IPS-15b (cell line): ENCODE data around the gene PCDHA12.
"Not testable (repeated sequence)": the region's sequence is repeated elsewhere in the genome, so short reads cannot be mapped to it uniquely, and the experiment has no call there.

Experiments
- H3K27me3 ChIP-seq: one replicate; pipeline ENCODE4 v1.6.1; 2013; ENCODE audit warnings: low read length; ENCODE audit not compliant: control insufficient read depth, insufficient read depth
- H3K36me3 ChIP-seq: one replicate; pipeline ENCODE4 v1.6.1; 2013; ENCODE audit warnings: low read length; ENCODE audit not compliant: control insufficient read depth, insufficient read depth
- H3K4me1 ChIP-seq: one replicate; pipeline ENCODE4 v1.6.1; 2013; ENCODE audit warnings: mild to moderate bottlenecking, low read length; ENCODE audit not compliant: control insufficient read depth, insufficient read depth
- H3K4me3 ChIP-seq: one replicate; pipeline ENCODE4 v1.5.1; 2013; ENCODE audit warnings: low read depth, low read length
- H3K9ac ChIP-seq: one replicate; pipeline ENCODE4 v1.6.1; 2013; ENCODE audit warnings: low read depth, mild to moderate bottlenecking, low read length
- H3K9me3 ChIP-seq: one replicate; pipeline ENCODE4 v1.6.1; 2013; ENCODE audit warnings: mild to moderate bottlenecking, low read length; ENCODE audit not compliant: control insufficient read depth, insufficient read depth

Gene PCDHA12

DNA sequence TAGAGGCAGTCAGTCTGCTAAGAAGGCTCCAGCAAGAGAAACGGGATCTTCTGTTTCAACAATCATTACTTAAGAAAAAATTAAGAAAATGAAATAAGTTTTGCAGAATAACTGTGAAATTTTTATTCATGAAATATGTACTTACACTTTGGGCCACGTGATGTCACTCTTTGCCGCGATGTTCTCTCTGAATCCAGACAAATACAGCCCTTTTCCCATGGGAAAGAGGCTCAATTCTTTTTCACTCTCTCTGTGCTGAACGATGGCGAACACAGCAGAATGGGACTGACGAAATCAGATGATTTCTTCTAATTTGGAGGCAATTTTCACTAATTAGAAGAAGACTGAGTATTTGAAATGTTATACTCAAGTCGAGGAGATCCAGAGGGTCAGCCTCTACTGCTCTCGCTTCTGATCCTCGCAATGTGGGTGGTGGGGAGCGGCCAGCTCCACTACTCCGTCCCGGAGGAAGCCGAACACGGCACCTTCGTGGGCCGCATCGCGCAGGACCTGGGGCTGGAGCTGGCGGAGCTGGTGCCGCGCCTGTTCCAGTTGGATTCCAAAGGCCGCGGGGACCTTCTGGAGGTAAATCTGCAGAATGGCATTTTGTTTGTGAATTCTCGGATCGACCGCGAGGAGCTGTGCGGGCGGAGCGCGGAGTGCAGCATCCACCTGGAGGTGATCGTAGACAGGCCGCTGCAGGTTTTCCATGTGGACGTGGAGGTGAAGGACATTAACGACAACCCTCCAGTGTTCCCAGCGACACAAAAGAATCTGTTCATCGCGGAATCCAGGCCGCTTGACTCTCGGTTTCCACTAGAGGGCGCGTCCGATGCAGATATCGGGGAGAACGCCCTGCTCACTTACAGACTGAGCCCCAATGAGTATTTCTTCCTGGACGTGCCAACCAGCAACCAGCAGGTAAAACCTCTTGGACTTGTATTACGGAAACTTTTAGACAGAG lies 26.7 kb upstream of the PCDHA12 start, which contains the start of gene PCDHA9:
Gene PCDHA9 (plus strand): TSS at position 244 of the 964 bp plus-strand sequence. CDS start 114 bp downstream, at position 358.
- H3K4me1 ChIP-seq, H3K9me3 ChIP-seq, H3K36me3 ChIP-seq, H3K9ac ChIP-seq, H3K27me3 ChIP-seq: not testable (repeated sequence)
- peak within 1 kb of the TSS; percentile 37 for H3K4me3 ChIP-seq

GRCh38 chr5:140849831-140850634 lies 25.1 kb upstream of the PCDHA12 start:
- H3K27me3 ChIP-seq, H3K36me3 ChIP-seq, H3K9me3 ChIP-seq: not testable (repeated sequence)

GRCh38 chr5:140855772-140856674 lies 19.1 kb upstream of the PCDHA12 start, which contains the start of gene PCDHA10:
Gene PCDHA10 (plus strand): TSS chr5:140855897. CDS start chr5:140856049, 152 bp downstream.
- H3K27me3 ChIP-seq, result no peaks in the 10 kb centered on the region
- peaks cover 4% of the 10 kb centered on the region for H3K36me3 ChIP-seq
- H3K4me1 ChIP-seq, result no peaks in the 10 kb centered on the region
- H3K4me3 ChIP-seq, result peak within 1 kb of the TSS; percentile 92
- H3K9me3 ChIP-seq, result no peaks in the 10 kb centered on the region
- peak within 1 kb of the TSS; percentile 57 for H3K9ac ChIP-seq

More at GRCh38 chr5:140849831-140850634, 25.1 kb upstream of the PCDHA12 start:
- H3K4me1 ChIP-seq, H3K9ac ChIP-seq, H3K4me3 ChIP-seq: not testable (repeated sequence)

DNA sequence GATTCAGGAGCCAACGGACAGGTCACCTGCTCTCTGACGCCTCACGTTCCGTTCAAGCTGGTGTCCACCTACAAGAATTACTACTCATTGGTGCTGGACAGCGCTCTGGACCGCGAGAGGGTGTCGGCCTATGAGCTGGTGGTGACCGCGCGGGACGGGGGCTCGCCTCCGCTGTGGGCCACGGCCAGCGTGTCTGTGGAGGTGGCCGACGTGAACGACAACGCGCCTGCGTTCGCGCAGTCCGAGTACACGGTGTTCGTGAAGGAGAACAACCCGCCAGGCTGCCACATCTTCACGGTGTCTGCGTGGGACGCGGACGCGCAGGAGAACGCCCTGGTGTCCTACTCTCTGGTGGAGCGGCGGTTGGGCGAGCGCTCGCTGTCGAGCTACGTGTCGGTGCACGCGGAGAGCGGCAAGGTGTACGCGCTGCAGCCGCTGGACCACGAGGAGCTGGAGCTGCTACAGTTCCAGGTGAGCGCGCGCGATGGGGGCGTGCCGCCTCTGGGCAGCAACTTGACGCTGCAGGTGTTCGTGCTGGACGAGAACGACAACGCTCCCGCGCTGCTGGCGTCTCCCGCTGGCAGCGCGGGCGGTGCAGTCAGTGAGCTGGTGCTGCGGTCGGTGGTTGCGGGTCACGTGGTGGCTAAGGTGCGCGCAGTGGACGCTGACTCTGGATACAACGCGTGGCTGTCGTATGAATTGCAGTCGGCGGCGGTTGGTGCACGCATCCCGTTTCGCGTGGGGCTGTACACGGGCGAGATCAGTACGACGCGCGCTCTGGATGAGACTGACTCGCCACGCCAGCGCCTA lies 17.7 kb upstream of the PCDHA12 start:
- H3K27me3 ChIP-seq, result no peaks in the 10 kb centered on the region
- peaks cover 4% of the 10 kb centered on the region for H3K36me3 ChIP-seq
- no peaks in the 10 kb centered on the region for H3K4me1 ChIP-seq
- no peak overlapping the region for H3K4me3 ChIP-seq
- H3K9ac ChIP-seq, result no peak overlapping the region
- no peaks in the 10 kb centered on the region for H3K9me3 ChIP-seq

DNA sequence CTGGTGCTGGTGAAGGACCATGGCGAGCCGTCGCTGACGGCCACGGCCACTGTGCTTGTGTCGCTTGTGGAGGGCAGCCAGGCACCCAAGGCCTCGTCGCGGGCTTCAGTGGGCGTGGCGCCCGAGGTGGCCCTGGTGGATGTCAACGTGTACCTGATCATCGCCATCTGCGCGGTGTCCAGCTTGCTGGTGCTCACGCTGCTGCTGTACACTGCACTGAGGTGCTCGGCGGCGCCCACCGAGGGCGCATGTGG lies 17.2 kb upstream of the PCDHA12 start:
- peak overlapping the region; percentile 13 for H3K4me3 ChIP-seq
- no peaks in the 10 kb centered on the region for H3K4me1 ChIP-seq
- H3K9ac ChIP-seq, result no peak overlapping the region
- H3K27me3 ChIP-seq, result no peaks in the 10 kb centered on the region
- H3K9me3 ChIP-seq, result no peaks in the 10 kb centered on the region
- peaks cover 8% of the 10 kb centered on the region for H3K36me3 ChIP-seq

DNA sequence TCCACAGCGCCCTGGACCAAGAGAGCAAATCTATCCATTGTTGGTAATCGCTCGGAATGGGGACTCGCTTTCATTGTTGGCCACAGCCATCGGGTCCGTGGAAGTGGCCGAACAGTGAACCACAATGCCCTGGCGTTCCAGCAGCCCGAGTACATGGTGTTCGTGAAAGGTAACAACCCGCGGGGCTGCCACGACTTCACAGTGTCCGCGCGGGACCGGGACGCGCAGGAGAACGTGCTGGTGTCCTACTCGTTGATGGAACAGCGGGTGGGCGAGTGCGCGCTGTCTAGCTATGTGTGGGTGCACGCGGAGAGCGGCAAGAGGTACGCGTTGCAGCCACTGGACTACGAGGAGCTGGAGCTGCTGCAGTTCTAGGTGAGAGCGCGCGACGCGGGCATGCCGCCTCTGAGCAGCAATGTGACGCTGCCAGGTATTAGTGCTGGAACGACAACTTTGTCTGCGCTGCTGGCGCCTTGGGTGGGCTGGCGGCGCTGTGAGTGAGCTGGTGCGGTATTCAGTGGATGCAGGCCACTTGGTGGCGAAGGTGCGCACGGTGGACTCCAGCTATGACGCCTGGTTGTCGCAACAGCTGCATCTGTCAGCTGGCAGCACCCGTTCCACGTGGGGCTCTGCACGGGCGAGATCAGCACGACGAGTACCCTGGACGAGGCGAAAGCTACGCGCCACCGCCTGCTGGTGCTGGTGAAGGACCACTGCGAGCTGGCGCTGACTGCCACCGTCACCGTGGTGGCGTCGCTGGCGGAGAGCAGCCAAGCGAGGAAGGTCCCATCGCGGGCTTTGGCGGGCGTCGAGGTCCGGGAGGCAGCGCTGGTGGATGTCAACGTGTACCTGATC lies 12.4 kb upstream of the PCDHA12 start:
- H3K9me3 ChIP-seq, result no peaks in the 10 kb centered on the region
- no peaks in the 10 kb centered on the region for H3K4me1 ChIP-seq
- no peaks in the 10 kb centered on the region for H3K27me3 ChIP-seq
- peaks cover 10% of the 10 kb centered on the region for H3K36me3 ChIP-seq
- no peak overlapping the region for H3K9ac ChIP-seq
- no peak overlapping the region for H3K4me3 ChIP-seq

- H3K36me3 ChIP-seq, result no peaks in the 10 kb centered on the region
- no peaks in the 10 kb centered on the region for H3K4me1 ChIP-seq
- no peaks in the 10 kb centered on the region for H3K9me3 ChIP-seq
- no peaks in the 10 kb centered on the region for H3K27me3 ChIP-seq
- H3K9ac ChIP-seq, result peak within 1 kb of the TSS; percentile 0
- peak within 1 kb of the TSS; percentile 45 for H3K4me3 ChIP-seq
These were observed 6.2 kb upstream of the PCDHA12 start, which contains the start of gene PCDHA11 for GRCh38 chr5:140868721-140869554. Gene PCDHA11 (plus strand): TSS chr5:140868957. CDS start chr5:140869104, 147 bp downstream.

GRCh38 chr5:140869555-140869886 lies 5.6 kb upstream of the PCDHA12 start:
- Histone ChIP-seq H3K9me3 (no peaks in the 10 kb centered on the region), H3K27me3 (no peaks in the 10 kb centered on the region), H3K9ac (no peak overlapping the region), H3K4me1 (peaks cover 3% of the 10 kb centered on the region), H3K36me3 (no peaks in the 10 kb centered on the region), H3K4me3 (peak overlapping the region; percentile 45)

DNA sequence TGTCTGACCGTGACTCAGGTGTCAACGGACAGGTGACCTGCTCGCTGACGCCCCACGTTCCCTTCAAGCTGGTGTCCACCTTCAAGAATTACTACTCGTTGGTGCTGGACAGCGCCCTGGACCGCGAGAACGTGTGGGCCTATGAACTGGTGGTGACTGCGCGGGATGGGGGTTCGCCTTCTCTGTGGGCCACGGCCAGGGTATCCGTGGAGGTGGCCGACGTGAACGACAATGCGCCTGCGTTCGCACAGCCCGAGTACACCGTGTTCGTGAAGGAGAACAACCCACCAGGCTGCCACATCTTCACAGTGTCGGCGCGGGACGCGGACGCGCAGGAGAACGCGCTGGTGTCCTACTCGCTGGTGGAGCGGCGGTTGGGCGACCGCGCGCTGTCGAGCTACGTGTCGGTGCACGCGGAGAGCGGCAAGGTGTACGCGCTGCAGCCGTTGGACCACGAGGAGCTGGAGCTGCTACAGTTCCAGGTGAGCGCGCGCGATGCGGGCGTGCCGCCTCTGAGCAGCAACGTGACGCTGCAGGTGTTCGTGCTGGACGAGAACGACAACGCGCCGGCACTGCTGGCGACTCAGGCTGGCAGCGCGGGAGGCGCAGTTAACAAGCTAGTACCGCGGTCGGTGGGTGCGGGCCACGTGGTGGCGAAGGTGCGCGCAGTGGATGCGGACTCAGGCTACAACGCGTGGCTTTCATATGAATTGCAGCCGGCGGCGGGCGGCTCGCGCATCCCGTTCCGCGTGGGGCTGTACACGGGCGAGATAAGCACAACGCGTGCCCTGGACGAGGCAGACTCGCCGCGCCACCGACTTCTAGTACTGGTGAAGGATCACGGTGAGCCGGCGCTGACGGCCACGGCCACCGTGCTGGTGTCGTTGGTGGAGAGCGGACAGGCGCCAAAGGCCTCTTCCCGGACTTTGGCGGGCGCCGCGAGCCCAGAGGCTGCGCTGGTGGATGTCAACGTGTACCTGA lies 4.6 kb upstream of the PCDHA12 start:
- Histone ChIP-seq H3K4me1 (peaks cover 3% of the 10 kb centered on the region), H3K9ac (no peak overlapping the region), H3K27me3 (no peaks in the 10 kb centered on the region), H3K4me3 (no peak overlapping the region), H3K9me3 (no peaks in the 10 kb centered on the region), H3K36me3 (no peaks in the 10 kb centered on the region)
